ENCODE measurements around the gene WDR43.
A peak's percentile ranks its signal among the peaks of the same experiment; 100 is the strongest.

Gene WDR43

GRCh38 chr2:28956415-28956826, 62.0 kb downstream of the WDR43 start:
- Histone ChIP-seq H3K36me3 (ENCODE audit: control insufficient read depth in 1 of 2, insufficient read depth in 2 of 2, low read length in 2 of 2) (no peaks in the 10 kb centered on the region), H3K27ac (ENCODE audit: low read depth, low read length) (no peak overlapping the region), H3K9ac (ENCODE audit: low read depth in 1 of 2, low read length in 2 of 2) (no peak overlapping the region), H3K4me3 (ENCODE audit: low read depth in 1 of 2, low read length in 2 of 2) (peak overlapping the region in 1 of 2 donors; percentile 34), H3K27me3 (ENCODE audit: control insufficient read depth in 1 of 2, insufficient read depth in 2 of 2, low read length in 2 of 2) (no peaks in the 10 kb centered on the region), H3K9me3 (ENCODE audit: control insufficient read depth in 1 of 2, low read length in 2 of 2) (no peaks in the 10 kb centered on the region), H3K4me1 (ENCODE audit: control insufficient read depth in 1 of 2, insufficient read depth in 2 of 2, low read length in 2 of 2) (peaks cover 9 to 14% of the 10 kb centered on the region in 2 donors)

- H3K9ac ChIP-seq (ENCODE audit: low read depth in 1 of 2, low read length in 2 of 2) = no peak overlapping the region
These were observed 62.4 kb downstream of the WDR43 start for GRCh38 chr2:28956890-28957289.

GRCh38 chr2:28958689-28959088, 64.2 kb downstream of the WDR43 start:
- H3K4me1 ChIP-seq (ENCODE audit: control insufficient read depth in 1 of 2, insufficient read depth in 2 of 2, low read length in 2 of 2) = peaks cover 0 to 3% of the 10 kb centered on the region in 2 donors
- no peak overlapping the region for H3K27ac ChIP-seq (ENCODE audit: low read depth, low read length)
- H3K4me3 ChIP-seq (ENCODE audit: low read depth in 1 of 2, low read length in 2 of 2) = no peak overlapping the region
- H3K9me3 ChIP-seq (ENCODE audit: control insufficient read depth in 1 of 2, low read length in 2 of 2) = no peaks in the 10 kb centered on the region
- H3K9ac ChIP-seq (ENCODE audit: low read depth in 1 of 2, low read length in 2 of 2) = no peak overlapping the region
- H3K36me3 ChIP-seq (ENCODE audit: control insufficient read depth in 1 of 2, insufficient read depth in 2 of 2, low read length in 2 of 2) = no peaks in the 10 kb centered on the region
- H3K27me3 ChIP-seq (ENCODE audit: control insufficient read depth in 1 of 2, insufficient read depth in 2 of 2, low read length in 2 of 2) = no peaks in the 10 kb centered on the region

More at GRCh38 chr2:28956890-28957289, 62.4 kb downstream of the WDR43 start:
- peaks cover 9 to 13% of the 10 kb centered on the region in 2 donors for H3K4me1 ChIP-seq (ENCODE audit: control insufficient read depth in 1 of 2, insufficient read depth in 2 of 2, low read length in 2 of 2)
- H3K9me3 ChIP-seq (ENCODE audit: control insufficient read depth in 1 of 2, low read length in 2 of 2) = no peaks in the 10 kb centered on the region
- no peak overlapping the region for H3K4me3 ChIP-seq (ENCODE audit: low read depth in 1 of 2, low read length in 2 of 2)
- H3K27ac ChIP-seq (ENCODE audit: low read depth, low read length) = no peak overlapping the region
- no peaks in the 10 kb centered on the region for H3K36me3 ChIP-seq (ENCODE audit: control insufficient read depth in 1 of 2, insufficient read depth in 2 of 2, low read length in 2 of 2)
- H3K27me3 ChIP-seq (ENCODE audit: control insufficient read depth in 1 of 2, insufficient read depth in 2 of 2, low read length in 2 of 2) = no peaks in the 10 kb centered on the region

GRCh38 chr2:28960401-28960800, 65.9 kb downstream of the WDR43 start:
- Histone ChIP-seq H3K4me1 (ENCODE audit: control insufficient read depth in 1 of 2, insufficient read depth in 2 of 2, low read length in 2 of 2) (peaks cover 0 to 3% of the 10 kb centered on the region in 2 donors), H3K27me3 (ENCODE audit: control insufficient read depth in 1 of 2, insufficient read depth in 2 of 2, low read length in 2 of 2) (no peaks in the 10 kb centered on the region), H3K9ac (ENCODE audit: low read depth in 1 of 2, low read length in 2 of 2) (no peak overlapping the region), H3K4me3 (ENCODE audit: low read depth in 1 of 2, low read length in 2 of 2) (no peak overlapping the region), H3K27ac (ENCODE audit: low read depth, low read length) (no peak overlapping the region), H3K9me3 (ENCODE audit: control insufficient read depth in 1 of 2, low read length in 2 of 2) (no peaks in the 10 kb centered on the region), H3K36me3 (ENCODE audit: control insufficient read depth in 1 of 2, insufficient read depth in 2 of 2, low read length in 2 of 2) (no peaks in the 10 kb centered on the region)

- Histone ChIP-seq H3K4me1 (ENCODE audit: control insufficient read depth in 1 of 2, insufficient read depth in 2 of 2, low read length in 2 of 2) (no peaks in the 10 kb centered on the region), H3K27ac (ENCODE audit: low read depth, low read length) (no peak overlapping the region), H3K9me3 (ENCODE audit: control insufficient read depth in 1 of 2, low read length in 2 of 2) (no peaks in the 10 kb centered on the region), H3K36me3 (ENCODE audit: control insufficient read depth in 1 of 2, insufficient read depth in 2 of 2, low read length in 2 of 2) (no peaks in the 10 kb centered on the region), H3K27me3 (ENCODE audit: control insufficient read depth in 1 of 2, insufficient read depth in 2 of 2, low read length in 2 of 2) (no peaks in the 10 kb centered on the region), H3K4me3 (ENCODE audit: low read depth in 1 of 2, low read length in 2 of 2) (no peak overlapping the region), H3K9ac (ENCODE audit: low read depth in 1 of 2, low read length in 2 of 2) (no peak overlapping the region)
These were observed 68.0 kb downstream of the WDR43 start for GRCh38 chr2:28962505-28962904.

- H3K27me3 ChIP-seq (ENCODE audit: control insufficient read depth in 1 of 2, insufficient read depth in 2 of 2, low read length in 2 of 2) = no peaks in the 10 kb centered on the region
- no peak overlapping the region for H3K4me3 ChIP-seq (ENCODE audit: low read depth in 1 of 2, low read length in 2 of 2)
- H3K9me3 ChIP-seq (ENCODE audit: control insufficient read depth in 1 of 2, low read length in 2 of 2) = no peaks in the 10 kb centered on the region
- H3K27ac ChIP-seq (ENCODE audit: low read depth, low read length) = no peak overlapping the region
- H3K4me1 ChIP-seq (ENCODE audit: control insufficient read depth in 1 of 2, insufficient read depth in 2 of 2, low read length in 2 of 2) = no peaks in the 10 kb centered on the region
- H3K9ac ChIP-seq (ENCODE audit: low read depth in 1 of 2, low read length in 2 of 2) = no peak overlapping the region
- no peaks in the 10 kb centered on the region for H3K36me3 ChIP-seq (ENCODE audit: control insufficient read depth in 1 of 2, insufficient read depth in 2 of 2, low read length in 2 of 2)
These were observed 76.1 kb downstream of the WDR43 start for GRCh38 chr2:28970464-28971160.

- no peak overlapping the region for H3K9ac ChIP-seq (ENCODE audit: low read depth in 1 of 2, low read length in 2 of 2)
- H3K4me1 ChIP-seq (ENCODE audit: control insufficient read depth in 1 of 2, insufficient read depth in 2 of 2, low read length in 2 of 2) = no peaks in the 10 kb centered on the region
- H3K27ac ChIP-seq (ENCODE audit: low read depth, low read length) = no peak overlapping the region
- no peaks in the 10 kb centered on the region for H3K27me3 ChIP-seq (ENCODE audit: control insufficient read depth in 1 of 2, insufficient read depth in 2 of 2, low read length in 2 of 2)
- no peaks in the 10 kb centered on the region for H3K9me3 ChIP-seq (ENCODE audit: control insufficient read depth in 1 of 2, low read length in 2 of 2)
- H3K36me3 ChIP-seq (ENCODE audit: control insufficient read depth in 1 of 2, insufficient read depth in 2 of 2, low read length in 2 of 2) = no peaks in the 10 kb centered on the region
- no peak overlapping the region for H3K4me3 ChIP-seq (ENCODE audit: low read depth in 1 of 2, low read length in 2 of 2)
These were observed 78.4 kb downstream of the WDR43 start for GRCh38 chr2:28972778-28973335.

- Histone ChIP-seq H3K4me3 (ENCODE audit: low read depth in 1 of 2, low read length in 2 of 2) (no peak overlapping the region), H3K27me3 (ENCODE audit: control insufficient read depth in 1 of 2, insufficient read depth in 2 of 2, low read length in 2 of 2) (no peaks in the 10 kb centered on the region), H3K9me3 (ENCODE audit: control insufficient read depth in 1 of 2, low read length in 2 of 2) (no peaks in the 10 kb centered on the region), H3K36me3 (ENCODE audit: control insufficient read depth in 1 of 2, insufficient read depth in 2 of 2, low read length in 2 of 2) (no peaks in the 10 kb centered on the region), H3K4me1 (ENCODE audit: control insufficient read depth in 1 of 2, insufficient read depth in 2 of 2, low read length in 2 of 2) (no peaks in the 10 kb centered on the region), H3K27ac (ENCODE audit: low read depth, low read length) (no peak overlapping the region), H3K9ac (ENCODE audit: low read depth in 1 of 2, low read length in 2 of 2) (no peak overlapping the region)
These were observed 79.8 kb downstream of the WDR43 start for GRCh38 chr2:28974252-28974651.

- Histone ChIP-seq H3K27ac (ENCODE audit: low read depth, low read length) (no peak overlapping the region), H3K4me3 (ENCODE audit: low read depth in 1 of 2, low read length in 2 of 2) (no peak overlapping the region), H3K36me3 (ENCODE audit: control insufficient read depth in 1 of 2, insufficient read depth in 2 of 2, low read length in 2 of 2) (no peaks in the 10 kb centered on the region), H3K27me3 (ENCODE audit: control insufficient read depth in 1 of 2, insufficient read depth in 2 of 2, low read length in 2 of 2) (no peaks in the 10 kb centered on the region), H3K9ac (ENCODE audit: low read depth in 1 of 2, low read length in 2 of 2) (no peak overlapping the region), H3K9me3 (ENCODE audit: control insufficient read depth in 1 of 2, low read length in 2 of 2) (no peaks in the 10 kb centered on the region), H3K4me1 (ENCODE audit: control insufficient read depth in 1 of 2, insufficient read depth in 2 of 2, low read length in 2 of 2) (no peaks in the 10 kb centered on the region)
These were observed 81.2 kb downstream of the WDR43 start for GRCh38 chr2:28975671-28976070.

GRCh38 chr2:28976584-28976983, 82.1 kb downstream of the WDR43 start:
- Histone ChIP-seq H3K4me3 (ENCODE audit: low read depth in 1 of 2, low read length in 2 of 2) (no peak overlapping the region), H3K4me1 (ENCODE audit: control insufficient read depth in 1 of 2, insufficient read depth in 2 of 2, low read length in 2 of 2) (no peaks in the 10 kb centered on the region), H3K9me3 (ENCODE audit: control insufficient read depth in 1 of 2, low read length in 2 of 2) (no peaks in the 10 kb centered on the region), H3K36me3 (ENCODE audit: control insufficient read depth in 1 of 2, insufficient read depth in 2 of 2, low read length in 2 of 2) (no peaks in the 10 kb centered on the region), H3K9ac (ENCODE audit: low read depth in 1 of 2, low read length in 2 of 2) (no peak overlapping the region), H3K27ac (ENCODE audit: low read depth, low read length) (no peak overlapping the region), H3K27me3 (ENCODE audit: control insufficient read depth in 1 of 2, insufficient read depth in 2 of 2, low read length in 2 of 2) (no peaks in the 10 kb centered on the region)

Data from duodenal mucosa (tissue), 2 donors.